Stomach (tissue), 9 donors: ENCODE measurements around the gene WWOX. TPM values are rescaled to one million over a fixed set of nuclear protein-coding genes. Genes with fewer than 3 reads are reported as not detected.

Source experiments
- DNase-seq, 2 donors: peaks; one replicate each; pipeline versions ENCODE4 v3.0.0 to v3.0.0-alpha.2; 2013 to 2019
- H3K27ac ChIP-seq, 5 donors: fragments of 200-600 bp in 4 of 5; sonication (generic) in 4 of 5; one replicate each; pipeline ENCODE4 v1.5.1; 2013 to 2019; ENCODE audit warnings: mild to moderate bottlenecking in 1 of 5, moderate library complexity in 1 of 5
- H3K27me3 ChIP-seq, 3 donors: fragments of 200-600 bp; sonication (generic); one replicate each; pipeline ENCODE4 v1.5.1; 2017 to 2019; ENCODE audit warnings: mixed run types in 1 of 3
- H3K36me3 ChIP-seq, 4 donors: fragments of 200-600 bp; sonication (generic); 1 replicate in 3 of 4; 2 replicates in 1 of 4; pipeline ENCODE4 v1.5.1; 2016 to 2019
- H3K4me1 ChIP-seq, 4 donors: fragments of 200-600 bp; sonication (generic); one replicate each; pipeline ENCODE4 v1.5.1; 2016 to 2019
- H3K4me3 ChIP-seq, 4 donors: fragments of 200-600 bp; sonication (generic) in 3 of 4; one replicate each; pipeline ENCODE4 v1.5.1; 2016 to 2019; ENCODE audit warnings: mild to moderate bottlenecking in 1 of 4
- H3K9me3 ChIP-seq, 4 donors: fragments of 200-600 bp; sonication (generic); one replicate each; pipeline ENCODE4 v1.5.1; 2016 to 2019
- CTCF ChIP-seq, 7 experiments: fragments of 450-650 bp in 4 of 7; fragments of 200-600 bp in 3 of 7; sonication (generic) in 3 of 7; IDR thresholded peaks; one replicate each; pipeline ENCODE4 v1.5.1; 2016 to 2019; ENCODE audit warnings: antibody characterized with exemption in 7 of 7, control low read depth in 2 of 7, mild to moderate bottlenecking in 1 of 7
- EP300 ChIP-seq: sonication (generic); formaldehyde crosslinking; IDR thresholded peaks from one replicate; pipeline ENCODE4 v1.6.1; 2017; ENCODE audit warnings: antibody characterized with exemption
- POLR2A ChIP-seq, 4 donors: fragments of 450-650 bp; IDR thresholded peaks; one replicate each; pipeline ENCODE4 v1.6.1; 2016; ENCODE audit warnings: antibody characterized with exemption in 4 of 4, control low read depth in 2 of 4, mild to moderate bottlenecking in 1 of 4, moderate library complexity in 1 of 4
- POLR2AphosphoS5 ChIP-seq, 3 donors: sonication (generic); formaldehyde crosslinking; IDR thresholded peaks; one replicate each; pipeline ENCODE4 v1.6.1; 2016; ENCODE audit warnings: antibody characterized with exemption in 3 of 3
- WGBS, 5 donors: extraction: QIAGEN DNeasy Blood & Tissue Kit in 3 of 5; methylation state at CpG; one replicate each; pipeline versions ENCODE4 v1.1.5 to v1.1.7; 2013 to 2018; 5-methylcytosine and 5-hydroxymethylcytosine counted together
- intact Hi-C: fragments of 100-400 bp; cut with DNase I; formaldehyde crosslinking; loops from one replicate; pipeline ENCODE4 v1.15.1; 2023; ENCODE audit warnings: low total_unique reads
- polyA plus RNA-seq, 3 donors: library from polyadenylated mRNA; stranded (reverse); fragments of 200-250 nt; gene quantifications; one replicate each; pipeline ENCODE4 v1.2.3, GENCODE V29; 2013
- total RNA-seq, 5 donors: library from RNA; depleted of rRNA; stranded (reverse); fragments of >200 nt; gene quantifications; one replicate each; pipeline versions ENCODE4 v1.1.0 to v1.2.3, GENCODE V29; 2014 to 2016
- donor health status: healthy with polysubstance abuse.
- donor health status: Bipolar disorder and iron deficiency.
- donor health status: healthy.

The WWOX gene
- total and polyA plus RNA-seq, 8 donors = 7.7 to 129 (median 48.7) TPM

DNA sequence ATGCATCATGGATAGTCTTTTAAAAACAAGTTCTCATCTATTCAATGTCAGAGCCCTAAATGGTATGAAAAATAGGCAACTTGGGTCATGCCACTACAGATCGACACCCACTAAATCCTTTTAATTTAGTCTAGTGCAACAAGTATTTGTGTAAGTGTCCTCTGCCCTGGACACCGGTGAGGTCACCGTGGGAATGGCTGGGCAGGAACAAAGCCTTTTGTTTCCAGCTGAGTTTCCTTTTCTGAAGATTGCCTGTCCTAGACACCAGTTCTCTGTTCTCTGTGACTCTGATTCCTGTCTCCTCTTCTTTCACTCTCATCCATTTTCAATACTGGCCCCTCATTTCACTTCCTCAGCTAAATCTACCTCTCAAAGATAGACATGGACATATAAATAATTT, 1054.6 kb downstream of the WWOX start:
- Histone ChIP-seq H3K27ac (no peak overlapping the region), H3K4me3 (no peak overlapping the region), H3K36me3 (no peaks in the 10 kb centered on the region), H3K27me3 (no peaks in the 10 kb centered on the region), H3K4me1 (peaks cover 0 to 8% (median 0%) of the 10 kb centered on the region in 4 donors), H3K9me3 (no peaks in the 10 kb centered on the region)
- TF ChIP-seq CTCF (IDR thresholded peaks at IDR 0.05) = no peak
- TF ChIP-seq EP300 = no peak
- no peak for TF ChIP-seq POLR2A (IDR thresholded peaks at IDR 0.05)
- TF ChIP-seq POLR2AphosphoS5 (IDR thresholded peaks at IDR 0.05) = no peak
- no peak for DNase-seq
- 58 to 72% (median 60%) methylated on average over 3 of the region's 3 CpGs for WGBS, 5 donors
- intact Hi-C loops = no loop called here

GRCh38 chr16:79155471-79155870, 1056.0 kb downstream of the WWOX start:
- no peaks in the 10 kb centered on the region for H3K9me3 ChIP-seq
- 76 to 96% (median 95%) methylated on average over 3 of the region's 3 CpGs for WGBS, 5 donors
- H3K27ac ChIP-seq = no peak overlapping the region

DNA sequence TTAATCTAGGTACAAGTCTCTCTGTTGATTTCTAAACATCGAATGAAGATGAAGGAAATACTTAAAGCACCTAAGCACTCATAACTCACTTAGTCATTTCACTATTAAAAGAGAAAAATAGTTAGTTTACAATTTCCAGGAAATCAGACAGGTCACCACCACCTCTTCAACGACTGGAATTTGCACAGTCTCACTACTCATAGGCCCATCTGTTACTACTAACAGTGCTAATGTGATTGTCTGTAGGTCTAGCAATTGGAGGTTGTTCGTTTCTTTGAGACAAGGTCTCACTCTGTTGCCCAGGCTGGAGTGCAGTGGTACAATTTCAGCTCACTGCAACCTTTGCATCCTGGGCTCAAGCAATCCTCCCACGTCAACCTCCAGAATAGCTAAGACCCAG, 1056.5 kb downstream of the WWOX start:
- Histone ChIP-seq H3K4me1 (no peaks in the 10 kb centered on the region), H3K36me3 (no peaks in the 10 kb centered on the region), H3K4me3 (no peak overlapping the region), H3K27ac (no peak overlapping the region), H3K27me3 (no peaks in the 10 kb centered on the region), H3K9me3 (no peaks in the 10 kb centered on the region)
- TF ChIP-seq CTCF (IDR thresholded peaks at IDR 0.05) = no peak
- TF ChIP-seq POLR2AphosphoS5 (IDR thresholded peaks at IDR 0.05) = no peak
- TF ChIP-seq POLR2A (IDR thresholded peaks at IDR 0.05) = no peak
- TF ChIP-seq EP300 = no peak
- intact Hi-C loops = no loop called here
- DNase-seq = no peak
- WGBS, 5 donors = 72 to 89% (median 83%) methylated on average over 4 of the region's 4 CpGs

More at GRCh38 chr16:79155471-79155870, 1056.0 kb downstream of the WWOX start:
- Histone ChIP-seq H3K27me3 (no peaks in the 10 kb centered on the region), H3K4me1 (peaks cover 0 to 1% (median 0%) of the 10 kb centered on the region in 4 donors), H3K36me3 (no peaks in the 10 kb centered on the region), H3K4me3 (no peak overlapping the region)
- intact Hi-C loops = no loop called here
- no peak for DNase-seq
- TF ChIP-seq CTCF (IDR thresholded peaks at IDR 0.05) (no peak), POLR2AphosphoS5 (IDR thresholded peaks at IDR 0.05) (no peak), EP300 (no peak), POLR2A (IDR thresholded peaks at IDR 0.05) (no peak)

DNA sequence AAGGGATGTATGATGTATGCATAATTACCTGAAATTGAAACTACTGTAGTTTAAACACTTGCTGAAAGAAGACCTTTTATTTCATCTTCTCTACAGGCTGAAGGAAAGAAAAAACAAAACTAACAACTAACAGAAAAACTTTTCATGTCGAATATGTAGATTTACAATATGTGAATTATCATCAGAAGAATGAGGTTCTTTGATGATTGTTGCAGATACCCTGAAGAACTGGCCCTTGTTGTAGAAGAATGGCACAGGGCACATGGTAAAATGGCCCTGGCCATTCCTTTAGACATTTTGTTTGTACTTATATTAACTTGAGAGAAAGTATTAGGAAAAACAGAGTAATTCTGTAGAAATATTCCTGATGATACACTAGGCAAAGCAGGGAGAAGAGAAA, 1057.3 kb downstream of the WWOX start:
- Histone ChIP-seq H3K36me3 (no peaks in the 10 kb centered on the region), H3K4me3 (no peak overlapping the region), H3K27ac (no peak overlapping the region), H3K27me3 (no peaks in the 10 kb centered on the region), H3K9me3 (no peaks in the 10 kb centered on the region), H3K4me1 (no peaks in the 10 kb centered on the region)
- no peak for DNase-seq
- intact Hi-C loops = no loop called here
- TF ChIP-seq CTCF (IDR thresholded peaks at IDR 0.05) = no peak
- TF ChIP-seq POLR2A (IDR thresholded peaks at IDR 0.05) = no peak
- TF ChIP-seq EP300 = no peak
- no peak for TF ChIP-seq POLR2AphosphoS5 (IDR thresholded peaks at IDR 0.05)
- WGBS, 5 donors = 61 to 85% (median 74%) methylated on average over 1 of the region's 1 CpG
